ENCODE measurements around the gene KAZN.

Gene KAZN

GRCh38 chr1:14565090-14565489 lies 33.4 kb upstream of the KAZN start:
- no peak overlapping the region for H3K4me3 ChIP-seq (ENCODE audit: low read depth, low read length)
- TF ChIP-seq ZNF768 (tag by site-specific recombination; IDR thresholded peaks at IDR 0.05): no peak
- no peak for TF ChIP-seq ZFP37 (tag by site-specific recombination; IDR thresholded peaks at IDR 0.05)
- no peak for TF ChIP-seq ZSCAN4 (tag by site-specific recombination; IDR thresholded peaks at IDR 0.05)
- H3K27ac ChIP-seq (ENCODE audit: extremely low read depth, low read depth, low read length): no peak overlapping the region
- H3K9me3 ChIP-seq (ENCODE audit: control insufficient read depth, insufficient read depth, low read depth, low read length): no peaks in the 10 kb centered on the region
- ChIA-PET POLR2A (no interaction called here), CTCF (interaction anchor here (0.6 to 2.0 kb wide), 2 partner anchors 535 to 1328 kb away, joined by 3 to 6 read pairs; no protein-coding TSS in a partner anchor)
- no peaks in the 10 kb centered on the region for H3K4me1 ChIP-seq (ENCODE audit: control insufficient read depth, insufficient read depth, low read length)
- H3K36me3 ChIP-seq (ENCODE audit: control insufficient read depth in 2 of 2, insufficient read depth in 1 of 2, low read length in 2 of 2): no peaks in the 10 kb centered on the region

DNA sequence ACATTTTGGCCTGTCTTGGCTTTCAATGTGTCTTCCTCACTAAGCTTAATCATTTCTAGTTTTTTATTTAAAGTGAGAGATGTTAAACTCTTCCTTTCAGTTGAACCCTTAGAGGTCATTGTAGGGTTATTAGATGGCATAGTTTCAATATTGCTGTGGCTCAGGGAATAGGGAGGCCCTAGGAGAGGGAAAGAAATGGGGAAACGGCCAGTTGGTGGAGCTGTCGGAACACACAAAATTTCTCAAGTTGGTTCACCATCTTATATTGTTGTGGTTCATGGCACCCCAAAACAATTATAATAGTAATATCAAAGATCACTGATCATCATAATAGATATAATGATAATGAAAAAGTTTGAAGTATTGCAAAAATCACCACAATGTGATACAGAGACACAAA lies 31.4 kb upstream of the KAZN start:
- H3K4me3 ChIP-seq (ENCODE audit: low read depth, low read length): no peak overlapping the region
- no peaks in the 10 kb centered on the region for H3K36me3 ChIP-seq (ENCODE audit: control insufficient read depth in 2 of 2, insufficient read depth in 1 of 2, low read length in 2 of 2)
- no peak overlapping the region for H3K27ac ChIP-seq (ENCODE audit: extremely low read depth, low read depth, low read length)
- H3K9me3 ChIP-seq (ENCODE audit: control insufficient read depth, insufficient read depth, low read depth, low read length): no peaks in the 10 kb centered on the region
- ChIA-PET POLR2A (no interaction called here), CTCF (interaction anchor here (0.6 to 1.5 kb wide), 4 partner anchors 9 to 482 kb away, joined by 3 to 6 read pairs (median 3); no protein-coding TSS in a partner anchor)
- TF ChIP-seq, protein P1, sequence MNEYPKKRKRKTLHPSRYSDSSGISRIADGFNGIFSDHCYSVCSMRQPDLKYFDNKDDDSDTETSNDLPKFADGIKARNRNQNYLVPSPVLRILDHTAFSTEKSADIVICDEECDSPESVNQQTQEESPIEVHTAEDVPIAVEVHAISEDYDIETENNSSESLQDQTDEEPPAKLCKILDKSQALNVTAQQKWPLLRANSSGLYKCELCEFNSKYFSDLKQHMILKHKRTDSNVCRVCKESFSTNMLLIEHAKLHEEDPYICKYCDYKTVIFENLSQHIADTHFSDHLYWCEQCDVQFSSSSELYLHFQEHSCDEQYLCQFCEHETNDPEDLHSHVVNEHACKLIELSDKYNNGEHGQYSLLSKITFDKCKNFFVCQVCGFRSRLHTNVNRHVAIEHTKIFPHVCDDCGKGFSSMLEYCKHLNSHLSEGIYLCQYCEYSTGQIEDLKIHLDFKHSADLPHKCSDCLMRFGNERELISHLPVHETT (tag by site-specific recombination; IDR thresholded peaks at IDR 0.05): no peak
- TF ChIP-seq ZNF426 (tag by site-specific recombination; IDR thresholded peaks at IDR 0.05): no peak
- no peak for TF ChIP-seq ZBTB49 (tag by site-specific recombination; IDR thresholded peaks at IDR 0.05; ENCODE audit: low read depth)
- TF ChIP-seq, protein P2, sequence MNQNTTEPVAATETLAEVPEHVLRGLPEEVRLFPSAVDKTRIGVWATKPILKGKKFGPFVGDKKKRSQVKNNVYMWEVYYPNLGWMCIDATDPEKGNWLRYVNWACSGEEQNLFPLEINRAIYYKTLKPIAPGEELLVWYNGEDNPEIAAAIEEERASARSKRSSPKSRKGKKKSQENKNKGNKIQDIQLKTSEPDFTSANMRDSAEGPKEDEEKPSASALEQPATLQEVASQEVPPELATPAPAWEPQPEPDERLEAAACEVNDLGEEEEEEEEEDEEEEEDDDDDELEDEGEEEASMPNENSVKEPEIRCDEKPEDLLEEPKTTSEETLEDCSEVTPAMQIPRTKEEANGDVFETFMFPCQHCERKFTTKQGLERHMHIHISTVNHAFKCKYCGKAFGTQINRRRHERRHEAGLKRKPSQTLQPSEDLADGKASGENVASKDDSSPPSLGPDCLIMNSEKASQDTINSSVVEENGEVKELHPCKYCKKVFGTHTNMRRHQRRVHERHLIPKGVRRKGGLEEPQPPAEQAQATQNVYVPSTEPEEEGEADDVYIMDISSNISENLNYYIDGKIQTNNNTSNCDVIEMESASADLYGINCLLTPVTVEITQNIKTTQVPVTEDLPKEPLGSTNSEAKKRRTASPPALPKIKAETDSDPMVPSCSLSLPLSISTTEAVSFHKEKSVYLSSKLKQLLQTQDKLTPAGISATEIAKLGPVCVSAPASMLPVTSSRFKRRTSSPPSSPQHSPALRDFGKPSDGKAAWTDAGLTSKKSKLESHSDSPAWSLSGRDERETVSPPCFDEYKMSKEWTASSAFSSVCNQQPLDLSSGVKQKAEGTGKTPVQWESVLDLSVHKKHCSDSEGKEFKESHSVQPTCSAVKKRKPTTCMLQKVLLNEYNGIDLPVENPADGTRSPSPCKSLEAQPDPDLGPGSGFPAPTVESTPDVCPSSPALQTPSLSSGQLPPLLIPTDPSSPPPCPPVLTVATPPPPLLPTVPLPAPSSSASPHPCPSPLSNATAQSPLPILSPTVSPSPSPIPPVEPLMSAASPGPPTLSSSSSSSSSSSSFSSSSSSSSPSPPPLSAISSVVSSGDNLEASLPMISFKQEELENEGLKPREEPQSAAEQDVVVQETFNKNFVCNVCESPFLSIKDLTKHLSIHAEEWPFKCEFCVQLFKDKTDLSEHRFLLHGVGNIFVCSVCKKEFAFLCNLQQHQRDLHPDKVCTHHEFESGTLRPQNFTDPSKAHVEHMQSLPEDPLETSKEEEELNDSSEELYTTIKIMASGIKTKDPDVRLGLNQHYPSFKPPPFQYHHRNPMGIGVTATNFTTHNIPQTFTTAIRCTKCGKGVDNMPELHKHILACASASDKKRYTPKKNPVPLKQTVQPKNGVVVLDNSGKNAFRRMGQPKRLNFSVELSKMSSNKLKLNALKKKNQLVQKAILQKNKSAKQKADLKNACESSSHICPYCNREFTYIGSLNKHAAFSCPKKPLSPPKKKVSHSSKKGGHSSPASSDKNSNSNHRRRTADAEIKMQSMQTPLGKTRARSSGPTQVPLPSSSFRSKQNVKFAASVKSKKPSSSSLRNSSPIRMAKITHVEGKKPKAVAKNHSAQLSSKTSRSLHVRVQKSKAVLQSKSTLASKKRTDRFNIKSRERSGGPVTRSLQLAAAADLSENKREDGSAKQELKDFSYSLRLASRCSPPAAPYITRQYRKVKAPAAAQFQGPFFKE (tag by site-specific recombination; IDR thresholded peaks at IDR 0.05; ENCODE audit: borderline replicate concordance): no peak
- TF ChIP-seq SCRT2 (tag by site-specific recombination; IDR thresholded peaks at IDR 0.05): no peak
- no peak for TF ChIP-seq ZNF211 (tag by site-specific recombination; IDR thresholded peaks at IDR 0.05; ENCODE audit: low read depth)
- TF ChIP-seq ZNF416 (tag by site-specific recombination; IDR thresholded peaks at IDR 0.05): no peak
- TF ChIP-seq GLI2 (tag by site-specific recombination; IDR thresholded peaks at IDR 0.05; ENCODE audit: borderline replicate concordance, low read depth): no peak
- no peak for TF ChIP-seq ZNF560 (tag by site-specific recombination; IDR thresholded peaks at IDR 0.05; ENCODE audit: borderline replicate concordance)
- no peak for TF ChIP-seq ZNF76 (tag by site-specific recombination; IDR thresholded peaks at IDR 0.05; ENCODE audit: borderline replicate concordance, low read depth)
- TF ChIP-seq ZNF521 (tag by site-specific recombination; IDR thresholded peaks at IDR 0.05): no peak
- H3K4me1 ChIP-seq (ENCODE audit: control insufficient read depth, insufficient read depth, low read length): no peaks in the 10 kb centered on the region

Data from HEK293 (cell line).